Liver (tissue), 9 donors: ENCODE measurements around the gene ZEB1. TPM values are rescaled to one million over a fixed set of nuclear protein-coding genes. Genes with fewer than 3 reads are reported as not detected.
A peak's percentile ranks its signal among the peaks of the same experiment; 100 is the strongest.

Source experiments
- DNase-seq: peaks from one replicate; pipeline ENCODE4 v3.0.0-alpha.2; 2017; ENCODE audit warnings: low spot score
- H3K27ac ChIP-seq, 2 donors: one replicate each; pipeline ENCODE4 v1.7.0; 2013; ENCODE audit warnings: inconsistent platforms in 2 of 2, low read length in 2 of 2, control low read depth in 1 of 2, low read depth in 1 of 2, mild to moderate bottlenecking in 1 of 2
- H3K27me3 ChIP-seq, 4 donors: one replicate each; pipeline versions ENCODE4 v1.6.1 to v1.7.0; 2013; ENCODE audit warnings: low read length in 3 of 4, inconsistent platforms in 1 of 4, mild to moderate bottlenecking in 1 of 4, moderate library complexity in 1 of 4; ENCODE audit not compliant: control insufficient read depth in 4 of 4, insufficient read depth in 4 of 4
- H3K36me3 ChIP-seq, 4 donors: one replicate each; pipeline versions ENCODE4 v1.6.1 to v1.7.0; 2013; ENCODE audit warnings: low read length in 3 of 4, mild to moderate bottlenecking in 3 of 4, low read depth in 1 of 4, moderate library complexity in 1 of 4; ENCODE audit not compliant: control insufficient read depth in 4 of 4, insufficient read depth in 3 of 4
- H3K4me1 ChIP-seq, 4 donors: one replicate each; pipeline versions ENCODE4 v1.6.1 to v1.7.0; 2013; ENCODE audit warnings: low read length in 3 of 4, mild to moderate bottlenecking in 3 of 4, moderate library complexity in 1 of 4; ENCODE audit not compliant: control insufficient read depth in 4 of 4, insufficient read depth in 4 of 4
- H3K4me3 ChIP-seq, 3 donors: one replicate each; pipeline versions ENCODE4 v1.6.1 to v1.7.0; 2013; ENCODE audit warnings: low read length in 3 of 3, control low read depth in 1 of 3, low read depth in 1 of 3, mild to moderate bottlenecking in 1 of 3
- H3K9ac ChIP-seq, 2 donors: one replicate each; pipeline ENCODE4 v1.7.0; 2013; ENCODE audit warnings: low read length in 2 of 2, mild to moderate bottlenecking in 2 of 2, moderate library complexity in 2 of 2, control low read depth in 1 of 2, low read depth in 1 of 2
- H3K9me3 ChIP-seq, 4 donors: one replicate each; pipeline versions ENCODE4 v1.6.1 to v1.7.0; 2013; ENCODE audit warnings: low read length in 3 of 4; ENCODE audit not compliant: control insufficient read depth in 4 of 4
- EGR1 ChIP-seq, 2 donors: IDR thresholded peaks; 2 replicates each; pipeline ENCODE4 v1.6.1; 2016 to 2018; ENCODE audit warnings: antibody characterized with exemption in 2 of 2, low read depth in 2 of 2
- FOXA1 ChIP-seq: IDR thresholded peaks from 2 replicates; pipeline ENCODE4 v1.6.1; 2016; ENCODE audit warnings: antibody characterized with exemption
- JUND ChIP-seq, 2 donors: IDR thresholded peaks; 2 replicates each; pipeline ENCODE4 v1.6.1; 2016; ENCODE audit warnings: antibody characterized with exemption in 2 of 2
- MAX ChIP-seq: IDR thresholded peaks from 2 replicates; pipeline ENCODE4 v1.6.1; 2016; ENCODE audit warnings: antibody characterized with exemption
- RAD21 ChIP-seq, 2 donors: IDR thresholded peaks; 2 replicates each; pipeline ENCODE4 v1.6.1; 2016; ENCODE audit warnings: antibody characterized with exemption in 2 of 2, mild to moderate bottlenecking in 2 of 2
- REST ChIP-seq: IDR thresholded peaks from 2 replicates; pipeline ENCODE4 v1.6.1; 2016; ENCODE audit warnings: antibody characterized with exemption, mild to moderate bottlenecking
- RXRA ChIP-seq, 2 donors: IDR thresholded peaks; 2 replicates each; pipeline ENCODE4 v1.6.1; 2017 to 2018; ENCODE audit warnings: antibody characterized with exemption in 2 of 2, mild to moderate bottlenecking in 1 of 2
- YY1 ChIP-seq: IDR thresholded peaks from 2 replicates; pipeline ENCODE4 v1.6.1; 2016; ENCODE audit warnings: antibody characterized with exemption, mild to moderate bottlenecking
- ZBTB33 ChIP-seq: IDR thresholded peaks from 2 replicates; pipeline ENCODE4 v1.6.1; 2016; ENCODE audit warnings: antibody characterized with exemption
- WGBS: extraction: QIAGEN DNeasy Blood & Tissue Kit; methylation state at CpG from one replicate; pipeline ENCODE4 v1.1.7; 2013; 5-methylcytosine and 5-hydroxymethylcytosine counted together
- polyA plus RNA-seq, 2 donors: library from polyadenylated mRNA; stranded (reverse) in 1 of 2; unstranded in 1 of 2; fragments of 200-250 nt in 1 of 2; fragments of >200 nt in 1 of 2; fragmentation: Nextera tagmentation in 1 of 2; extraction: Ambion mirVana in 1 of 2; gene quantifications; one replicate each; pipeline versions ENCODE4 v1.2.1 to v1.2.3, GENCODE V29; 2013 to 2015
- total RNA-seq, 2 donors: library from RNA; depleted of rRNA; stranded (reverse); fragments of >200 nt; gene quantifications; one replicate each; pipeline ENCODE4 v1.2.3, GENCODE V29; 2014
- TF ChIP-seq, protein P1 (sequence below): fragments of 150-350 bp; IDR thresholded peaks from 2 replicates; pipeline ENCODE4 v1.5.1; 2017; ENCODE audit warnings: improper control_type of control experiment, low read depth, low read length; ENCODE audit not compliant: missing input control
- donor health status: healthy.
- donor health status: healthy.
- donor health status: healthy.
- donor health status: healthy.
- donor health status: healthy.

The ZEB1 gene
- total and polyA plus RNA-seq, 4 donors, result 3.2 to 19.6 (median 6.5) TPM

GRCh38 chr10:31467791-31468535 is 148.9 kb downstream of the ZEB1 start:
- Histone ChIP-seq H3K9ac (no peak overlapping the region), H3K4me3 (no peak overlapping the region), H3K4me1 (peaks cover 0 to 3% (median 3%) of the 10 kb centered on the region in 4 donors), H3K9me3 (peaks cover 0 to 6% (median 2%) of the 10 kb centered on the region in 4 donors), H3K36me3 (peaks cover 0 to 11% (median 8%) of the 10 kb centered on the region in 4 donors), H3K27me3 (no peaks in the 10 kb centered on the region), H3K27ac (no peak overlapping the region)
- DNase-seq, result no peak
- 88% methylated on average over 4 of the region's 4 CpGs for WGBS
- TF ChIP-seq RAD21 (IDR thresholded peaks at IDR 0.05) (peak; percentile 80 to 93), MAX (no peak), RXRA (IDR thresholded peaks at IDR 0.05) (peak in 1 of 2 donors; percentile 35)
- TF ChIP-seq, protein P1, sequence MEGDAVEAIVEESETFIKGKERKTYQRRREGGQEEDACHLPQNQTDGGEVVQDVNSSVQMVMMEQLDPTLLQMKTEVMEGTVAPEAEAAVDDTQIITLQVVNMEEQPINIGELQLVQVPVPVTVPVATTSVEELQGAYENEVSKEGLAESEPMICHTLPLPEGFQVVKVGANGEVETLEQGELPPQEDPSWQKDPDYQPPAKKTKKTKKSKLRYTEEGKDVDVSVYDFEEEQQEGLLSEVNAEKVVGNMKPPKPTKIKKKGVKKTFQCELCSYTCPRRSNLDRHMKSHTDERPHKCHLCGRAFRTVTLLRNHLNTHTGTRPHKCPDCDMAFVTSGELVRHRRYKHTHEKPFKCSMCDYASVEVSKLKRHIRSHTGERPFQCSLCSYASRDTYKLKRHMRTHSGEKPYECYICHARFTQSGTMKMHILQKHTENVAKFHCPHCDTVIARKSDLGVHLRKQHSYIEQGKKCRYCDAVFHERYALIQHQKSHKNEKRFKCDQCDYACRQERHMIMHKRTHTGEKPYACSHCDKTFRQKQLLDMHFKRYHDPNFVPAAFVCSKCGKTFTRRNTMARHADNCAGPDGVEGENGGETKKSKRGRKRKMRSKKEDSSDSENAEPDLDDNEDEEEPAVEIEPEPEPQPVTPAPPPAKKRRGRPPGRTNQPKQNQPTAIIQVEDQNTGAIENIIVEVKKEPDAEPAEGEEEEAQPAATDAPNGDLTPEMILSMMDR, result peak; percentile 73

DNA sequence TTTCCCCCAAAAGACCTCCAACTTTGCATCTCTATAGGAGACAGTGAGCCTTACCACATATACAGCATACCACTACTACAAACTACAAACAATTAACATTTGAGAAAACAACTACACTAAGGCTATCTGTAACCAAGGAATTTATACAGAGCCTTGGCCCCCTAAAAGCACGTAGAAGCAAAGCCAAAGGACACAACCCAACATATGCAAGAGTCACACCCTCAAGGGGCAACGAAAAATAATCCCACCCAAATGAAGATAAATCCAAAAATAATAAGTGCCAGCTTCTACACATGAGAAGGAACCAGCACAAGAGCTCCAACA is 149.5 kb downstream of the ZEB1 start:
- Histone ChIP-seq H3K27me3 (no peaks in the 10 kb centered on the region), H3K4me3 (no peak overlapping the region), H3K36me3 (peaks cover 0 to 11% (median 2%) of the 10 kb centered on the region in 4 donors), H3K4me1 (peaks cover 0 to 3% (median 3%) of the 10 kb centered on the region in 4 donors), H3K9me3 (peaks cover 0 to 6% (median under 1%) of the 10 kb centered on the region in 4 donors), H3K9ac (no peak overlapping the region), H3K27ac (no peak overlapping the region)
- no peak for TF ChIP-seq FOXA1
- no peak for TF ChIP-seq YY1
- TF ChIP-seq MAX, result no peak
- no peak for TF ChIP-seq ZBTB33
- no peak for TF ChIP-seq RAD21 (IDR thresholded peaks at IDR 0.05)
- TF ChIP-seq EGR1 (IDR thresholded peaks at IDR 0.05; ENCODE audit: low read depth in 2 of 2), result no peak
- TF ChIP-seq, protein P1, result no peak
- no peak for TF ChIP-seq REST
- TF ChIP-seq JUND (IDR thresholded peaks at IDR 0.05), result no peak
- no peak for DNase-seq
- 90% methylated on average over 2 of the region's 2 CpGs for WGBS
